GM18867 (cell line): Measurements from ENCODE around the gene HBB.

Experiments used
- ATAC-seq: cut with Tn5 transposase; IDR thresholded peaks from one replicate; pipeline ENCODE4 v1.9.1; 2021; ENCODE audit warnings: mild to moderate bottlenecking, moderate library complexity; ENCODE audit not compliant: unreplicated experiment

HBB gene

DNA sequence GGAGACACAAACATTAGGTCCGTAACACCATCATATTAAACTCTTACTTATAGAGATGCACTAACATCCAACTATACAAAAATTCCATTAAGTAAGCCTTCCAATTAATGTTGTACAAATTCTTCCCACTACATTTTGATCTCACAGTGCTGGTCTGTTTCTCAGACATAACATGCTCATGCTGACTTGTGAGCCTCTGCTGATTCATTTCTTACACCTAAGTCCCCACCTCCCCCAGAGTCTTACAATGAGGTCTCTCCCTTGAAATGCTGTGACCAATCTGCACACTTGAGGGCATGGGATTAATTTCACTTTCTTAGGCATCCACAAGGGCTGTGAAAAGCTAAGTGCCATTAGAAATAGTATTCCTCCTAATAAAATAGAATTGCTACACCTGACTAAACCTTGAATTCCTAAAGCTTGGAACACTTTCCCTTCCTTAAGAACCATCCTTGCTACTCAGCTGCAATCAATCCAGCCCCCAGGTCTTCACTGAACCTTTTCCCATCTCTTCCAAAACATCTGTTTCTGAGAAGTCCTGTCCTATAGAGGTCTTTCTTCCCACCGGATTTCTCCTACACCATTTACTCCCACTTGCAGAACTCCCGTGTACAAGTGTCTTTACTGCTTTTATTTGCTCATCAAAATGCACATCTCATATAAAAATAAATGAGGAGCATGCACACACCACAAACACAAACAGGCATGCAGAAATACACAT is 20.8 kb upstream of the HBB start:
- ATAC-seq, result no peak

DNA sequence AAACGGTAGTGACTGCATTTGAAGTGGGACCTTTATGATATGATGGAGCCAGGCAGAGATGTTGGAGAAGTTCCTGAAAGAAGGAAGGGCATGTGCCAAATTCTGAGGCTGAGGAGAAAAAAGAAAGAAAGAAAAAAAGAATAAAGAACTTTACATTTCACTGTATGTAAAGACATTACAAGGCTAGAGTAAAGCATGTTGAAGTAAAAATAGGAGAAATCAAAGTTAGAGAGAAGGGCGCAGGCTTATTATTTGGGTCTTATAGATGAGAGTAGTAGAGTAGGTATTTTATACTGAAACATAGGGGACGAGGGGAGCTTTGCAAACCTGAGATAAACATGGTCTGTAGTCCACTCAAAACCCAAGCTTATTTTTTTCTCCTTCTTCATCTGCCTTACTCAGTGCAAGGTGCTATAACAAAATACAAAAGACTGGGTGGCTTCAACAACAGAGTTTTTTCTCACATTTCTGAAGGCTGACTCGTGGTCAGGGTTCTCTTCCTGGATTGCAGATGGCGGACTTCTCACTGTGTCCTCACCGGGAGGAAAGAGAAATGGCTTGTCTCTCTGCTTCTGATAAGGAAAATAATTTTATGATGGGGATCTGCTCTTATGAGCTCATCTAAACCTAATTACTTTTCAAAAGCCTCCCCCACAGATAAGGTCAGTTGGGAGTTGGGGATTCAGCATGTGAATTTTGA is 20.1 kb upstream of the HBB start:
- no peak for ATAC-seq

DNA sequence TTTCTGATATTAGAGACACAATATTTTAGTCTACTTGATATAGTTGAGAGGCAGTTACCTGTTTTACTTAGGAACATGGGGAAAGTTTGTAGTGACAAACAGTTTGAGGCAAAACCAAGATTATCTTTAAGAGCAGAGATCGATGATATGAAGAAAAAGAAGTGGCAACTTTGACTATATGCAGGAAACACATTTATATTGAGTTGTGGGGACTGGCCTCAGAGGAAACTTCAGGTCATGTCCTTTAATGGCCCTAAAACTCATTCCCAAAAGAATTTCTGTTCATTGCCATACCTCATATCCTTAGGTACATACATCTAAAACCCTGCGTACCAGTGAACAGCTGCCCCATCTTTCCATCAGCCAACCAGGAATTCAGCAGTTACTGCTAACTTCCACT is 18.3 kb upstream of the HBB start:
- ATAC-seq, result no peak

DNA sequence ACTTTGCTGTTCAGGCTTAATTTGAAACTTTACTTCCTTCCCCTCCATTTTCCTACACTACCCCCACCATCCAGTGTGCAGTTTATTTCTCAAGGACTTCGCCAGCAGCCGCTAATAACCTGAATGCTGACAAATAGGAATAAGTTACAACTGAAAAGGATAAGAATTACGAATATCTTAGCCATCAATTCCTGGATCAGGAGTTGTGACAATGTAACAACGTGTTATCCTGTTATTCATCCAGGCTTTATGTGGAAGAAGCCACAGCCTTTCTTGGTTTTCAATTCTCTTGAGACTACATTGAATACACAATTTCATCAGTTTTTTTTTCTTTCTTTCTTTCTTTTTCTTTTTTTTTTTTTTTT is 16.9 kb upstream of the HBB start:
- ATAC-seq, result no peak

DNA sequence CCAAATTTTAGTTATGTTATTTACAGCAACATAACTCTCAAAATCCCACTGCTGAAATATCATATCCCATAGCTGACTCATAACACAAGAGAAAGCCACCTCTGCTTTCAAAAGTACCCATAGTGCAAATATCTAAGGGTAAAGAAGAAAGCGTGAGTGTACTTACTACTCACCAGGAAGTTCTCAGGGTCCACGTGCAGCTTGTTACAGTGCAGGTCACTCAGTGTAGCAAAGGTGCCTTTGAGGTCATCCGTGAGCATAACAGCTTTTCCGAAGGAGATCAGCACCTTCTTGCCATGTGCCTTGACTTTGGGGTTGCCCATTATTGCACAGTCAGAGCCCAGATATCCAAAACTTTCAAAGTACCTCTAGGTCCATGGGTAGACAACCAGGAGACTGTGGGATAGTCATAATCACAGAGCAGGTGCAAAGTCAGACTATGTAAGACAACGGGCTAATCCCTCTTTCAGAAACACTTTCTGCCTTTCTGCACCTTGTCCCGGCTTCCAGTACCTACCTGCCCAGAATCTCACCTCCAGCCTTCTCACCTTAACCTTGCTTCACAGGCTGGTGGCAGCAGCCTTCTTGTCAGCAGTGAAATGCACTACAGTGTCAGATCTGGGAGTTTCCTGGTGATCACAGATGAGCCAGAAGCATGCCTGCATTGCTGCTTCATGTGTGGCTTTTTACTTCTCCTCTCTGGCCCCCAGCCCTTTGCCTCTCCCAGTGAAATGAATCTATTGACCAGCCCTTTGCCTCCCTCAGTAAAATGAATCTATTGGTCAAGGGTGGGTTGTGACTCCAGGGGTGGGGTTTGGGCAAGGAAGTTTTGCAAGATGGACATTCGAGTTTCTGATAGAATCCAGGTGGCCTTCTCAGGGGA is 16.3 kb upstream of the HBB start:
- peak; percentile 78 for ATAC-seq

DNA sequence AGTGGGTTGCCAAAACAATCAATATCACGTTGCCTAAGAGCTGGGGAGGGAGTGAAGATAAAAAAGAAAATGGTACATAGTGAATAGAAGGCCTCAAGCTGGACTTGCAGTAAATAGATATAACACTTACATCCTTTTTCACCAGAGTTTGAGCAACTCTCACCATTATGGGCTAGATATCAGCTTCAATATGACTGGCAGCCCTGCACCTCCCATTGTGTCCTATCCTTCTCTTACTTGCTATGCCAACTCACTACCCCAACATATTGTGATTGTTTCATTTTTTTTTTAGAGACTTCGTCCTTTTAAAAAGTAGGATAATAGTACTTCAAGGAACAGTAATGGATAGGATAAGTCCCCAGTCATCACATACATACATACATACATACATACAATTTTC is 15.3 kb upstream of the HBB start:
- ATAC-seq, result no peak

DNA sequence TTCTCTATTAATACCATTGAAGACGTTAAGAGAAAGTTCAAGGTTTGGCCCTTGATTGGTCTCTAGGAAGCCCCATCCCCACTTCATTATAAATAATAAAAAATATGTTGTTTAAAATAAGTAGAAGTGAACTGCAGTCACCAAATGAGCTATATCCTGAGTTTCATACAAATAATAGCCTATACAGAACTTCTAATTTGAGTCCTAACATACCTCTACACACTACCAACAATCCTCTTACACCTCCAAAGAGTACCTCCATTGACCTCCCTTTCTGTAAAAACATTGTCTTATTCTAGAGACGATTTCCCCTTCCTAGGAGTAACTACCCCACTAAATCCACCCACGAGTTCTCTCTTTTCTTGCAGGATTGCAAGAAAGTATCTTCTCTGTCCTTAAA is 14.6 kb upstream of the HBB start:
- ATAC-seq, result no peak

DNA sequence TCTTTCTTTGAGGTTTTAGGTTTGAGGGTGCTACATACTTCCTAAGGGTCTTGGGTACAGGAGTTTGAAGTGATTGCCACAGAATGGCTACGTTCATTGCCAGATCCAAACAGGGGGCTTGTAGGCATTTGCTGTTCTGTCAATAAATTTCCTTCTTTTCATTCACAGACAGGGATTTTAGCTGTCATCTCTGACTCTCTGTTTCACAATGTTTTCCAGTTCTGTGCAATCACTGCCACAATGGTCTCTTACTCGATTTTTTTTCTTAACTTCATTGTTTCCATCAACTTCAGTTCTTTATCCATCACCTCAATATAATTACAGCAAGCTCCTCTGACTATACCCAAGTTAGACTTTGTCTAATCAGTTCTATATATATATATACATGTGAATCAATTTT is 13.6 kb upstream of the HBB start:
- no peak for ATAC-seq

DNA sequence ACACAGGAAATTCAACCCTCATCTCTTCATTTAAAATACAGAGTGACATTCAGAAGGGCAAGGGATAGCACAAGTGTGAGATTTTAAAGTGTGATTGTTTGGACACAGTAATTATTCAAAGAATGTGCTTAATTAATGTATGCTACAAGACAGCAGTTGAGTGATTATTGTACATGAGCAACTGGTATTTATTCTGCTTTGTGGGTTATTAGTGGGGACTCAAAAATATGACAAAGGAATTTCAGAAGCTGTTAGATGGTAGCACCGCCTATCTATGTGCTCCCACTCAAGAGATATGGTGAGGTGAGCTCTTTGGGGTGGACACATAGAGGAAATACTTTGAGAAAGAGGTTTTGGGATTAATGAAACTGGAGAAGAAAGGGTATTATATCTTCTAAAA is 13.2 kb upstream of the HBB start:
- ATAC-seq, result no peak

DNA sequence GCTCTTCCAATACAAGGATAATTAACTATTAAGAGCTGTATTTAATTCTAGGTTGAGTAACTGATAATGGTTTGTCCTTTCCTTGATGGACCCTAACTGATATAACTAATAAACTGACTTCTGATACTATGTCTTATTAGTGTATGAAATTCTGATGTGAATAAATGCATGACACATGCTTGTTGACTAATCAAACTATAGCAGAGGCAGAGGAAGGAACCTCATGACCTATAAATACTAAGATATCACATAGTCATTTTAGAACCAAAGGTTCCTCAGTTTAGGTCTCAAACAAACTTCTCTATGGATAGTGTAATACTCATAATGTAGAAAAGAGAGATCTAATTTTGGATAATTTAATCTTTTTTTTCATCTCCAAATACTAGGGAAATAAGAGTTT is 12.2 kb upstream of the HBB start:
- no peak for ATAC-seq

DNA sequence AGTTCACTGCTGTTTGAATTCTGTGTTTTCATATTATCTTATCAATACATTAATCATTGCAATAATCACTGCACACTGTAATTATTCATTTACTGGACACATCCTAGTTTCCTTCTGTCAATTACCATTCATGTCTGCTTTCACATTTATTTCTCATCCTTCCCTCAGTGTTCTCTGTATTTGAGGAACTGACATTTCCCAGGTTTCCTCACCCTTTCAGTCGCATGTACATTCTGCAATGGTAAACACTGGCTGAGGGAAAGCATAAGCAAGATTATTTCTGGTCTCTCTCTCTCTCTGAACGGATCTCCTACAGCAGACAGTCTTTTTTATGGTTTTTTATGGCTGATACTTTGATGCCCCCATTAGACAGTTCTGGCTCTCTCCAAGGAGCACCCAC is 11.6 kb upstream of the HBB start:
- ATAC-seq, result no peak

DNA sequence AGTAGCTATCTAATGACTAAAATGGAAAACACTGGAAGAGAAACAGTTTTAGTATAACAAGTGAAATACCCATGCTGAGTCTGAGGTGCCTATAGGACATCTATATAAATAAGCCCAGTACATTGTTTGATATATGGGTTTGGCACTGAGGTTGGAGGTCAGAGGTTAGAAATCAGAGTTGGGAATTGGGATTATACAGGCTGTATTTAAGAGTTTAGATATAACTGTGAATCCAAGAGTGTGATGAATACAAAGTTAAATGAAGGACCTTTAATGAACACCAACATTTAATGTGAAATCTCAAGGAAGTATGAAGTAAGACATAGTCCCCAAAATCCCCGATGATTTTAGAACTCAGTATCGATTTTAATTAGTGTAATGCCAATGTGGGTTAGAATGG is 10.5 kb upstream of the HBB start:
- no peak for ATAC-seq

DNA sequence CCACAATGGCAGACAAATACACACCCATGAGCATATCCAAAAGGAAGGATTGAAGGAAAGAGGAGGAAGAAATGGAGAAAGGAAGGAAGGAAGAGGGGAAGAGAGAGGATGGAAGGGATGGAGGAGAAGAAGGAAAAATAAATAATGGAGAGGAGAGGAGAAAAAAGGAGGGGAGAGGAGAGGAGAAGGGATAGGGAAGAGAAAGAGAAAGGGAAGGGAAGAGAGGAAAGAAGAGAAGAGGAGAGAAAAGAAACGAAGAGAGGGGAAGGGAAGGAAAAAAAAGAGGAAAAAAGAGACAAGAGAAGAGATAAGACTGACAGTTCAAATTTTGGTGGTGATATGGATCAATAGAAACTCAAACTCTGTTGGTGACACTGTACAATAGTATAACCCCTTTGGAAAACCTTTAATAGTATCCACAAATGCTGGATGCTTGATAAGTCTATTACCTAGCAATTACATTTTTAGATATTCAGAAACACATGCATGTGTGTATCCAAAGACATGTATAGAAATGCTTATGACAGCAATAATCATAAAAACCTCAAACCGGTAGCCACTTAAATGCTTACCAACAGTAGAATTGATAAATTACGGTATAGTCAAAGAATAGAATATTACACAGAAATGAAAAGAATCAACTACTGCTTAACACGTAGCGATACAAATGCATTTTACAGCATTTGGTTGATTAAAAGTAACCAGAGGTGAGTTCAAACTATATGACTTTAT is 8.7 kb upstream of the HBB start:
- ATAC-seq, result no peak

DNA sequence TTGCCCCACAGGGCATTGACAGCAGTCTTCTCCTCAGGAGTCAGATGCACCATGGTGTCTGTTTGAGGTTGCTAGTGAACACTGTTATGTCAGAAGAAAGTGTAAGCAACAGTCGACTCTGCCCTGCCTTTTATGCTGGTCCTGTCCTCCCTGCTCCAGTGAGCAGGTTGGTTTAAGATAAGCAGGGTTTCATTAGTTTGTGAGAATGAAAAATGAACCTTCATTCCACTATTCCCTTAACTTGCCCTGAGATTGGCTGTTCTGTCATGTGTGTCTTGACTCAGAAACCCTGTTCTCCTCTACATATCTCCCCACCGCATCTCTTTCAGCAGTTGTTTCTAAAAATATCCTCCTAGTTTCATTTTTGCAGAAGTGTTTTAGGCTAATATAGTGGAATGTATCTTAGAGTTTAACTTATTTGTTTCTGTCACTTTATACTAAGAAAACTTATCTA is 7.5 kb upstream of the HBB start, which contains the start of gene HBD:
HBD (minus strand) TSS at position 103 of the 454 bp plus-strand sequence; CDS start at position 53, 50 bp downstream.
- ATAC-seq, result peak; percentile 61

DNA sequence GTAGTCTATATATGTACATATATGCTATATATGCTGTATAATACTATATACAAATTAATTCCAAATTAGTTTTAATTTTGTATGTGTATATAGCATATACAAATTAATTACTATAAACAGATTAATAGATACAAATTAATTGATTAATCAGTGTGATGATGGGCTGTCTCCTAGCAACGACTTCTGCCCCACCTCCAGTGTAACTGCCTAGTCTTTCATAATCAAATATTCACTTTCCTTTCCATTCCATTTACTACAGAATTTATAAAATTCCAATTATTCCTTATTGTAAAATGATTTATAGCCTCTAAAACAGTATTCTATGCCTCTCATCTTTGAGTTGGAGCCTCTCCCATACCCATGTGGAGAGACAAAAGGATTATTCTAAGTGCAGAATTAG is 6.4 kb upstream of the HBB start:
- ATAC-seq, result no peak

DNA sequence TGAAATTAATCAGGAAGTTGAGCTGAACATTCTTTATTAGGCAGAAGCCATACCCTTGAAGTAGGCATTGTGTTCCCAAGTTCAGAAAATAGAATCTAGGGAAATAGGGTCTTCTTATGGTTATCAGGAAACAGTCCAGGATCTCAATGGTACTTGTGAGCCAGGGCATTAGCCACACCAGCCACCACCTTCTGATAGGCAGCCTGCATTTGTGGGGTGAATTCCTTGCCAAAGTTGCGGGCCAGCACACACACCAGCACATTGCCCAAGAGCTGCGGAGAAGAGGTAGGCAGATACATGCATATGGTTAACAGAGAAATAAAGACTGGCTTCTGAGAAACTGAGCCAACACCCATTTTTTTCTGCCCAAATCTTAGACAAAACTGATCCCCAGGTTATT is 6.0 kb upstream of the HBB start:
- ATAC-seq, result no peak

DNA sequence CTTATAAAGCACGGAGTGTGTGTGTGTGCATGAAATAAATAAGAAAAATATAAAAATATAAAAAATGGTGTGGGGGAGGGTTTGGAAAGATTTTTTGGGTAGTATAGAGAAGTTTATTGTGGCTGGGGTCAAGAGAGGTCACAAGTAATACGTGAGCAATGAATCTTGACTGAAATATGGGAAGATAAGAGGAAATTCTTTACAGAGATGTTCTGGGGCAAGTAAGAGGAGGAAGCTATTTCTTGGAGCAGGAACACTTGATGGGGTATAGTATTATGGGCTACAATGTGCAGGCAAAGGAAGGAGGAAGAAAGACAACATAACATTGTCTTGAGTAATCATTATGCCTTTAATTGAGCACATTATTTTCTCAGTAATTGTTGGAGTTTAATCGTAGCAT is 5.3 kb upstream of the HBB start:
- ATAC-seq, result no peak

DNA sequence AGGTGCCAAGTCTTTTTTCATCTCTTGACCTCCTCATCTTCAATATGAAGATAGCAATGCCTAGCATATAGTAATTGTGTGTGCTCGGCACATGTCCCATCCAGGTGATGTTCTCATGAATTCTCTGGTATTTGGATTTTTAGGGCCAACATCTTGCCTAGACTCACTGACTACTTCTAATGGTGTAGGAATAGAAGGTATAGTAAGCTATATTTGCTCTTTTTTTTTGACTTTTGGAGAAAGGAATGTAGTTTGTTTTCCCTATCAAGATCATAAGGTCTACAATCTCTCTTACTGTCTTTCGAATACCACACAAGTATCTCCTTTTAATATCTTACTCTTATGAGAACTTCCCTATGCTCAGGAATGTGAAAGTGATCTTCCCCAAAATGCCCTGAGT is 4.2 kb upstream of the HBB start:
- ATAC-seq, result no peak

DNA sequence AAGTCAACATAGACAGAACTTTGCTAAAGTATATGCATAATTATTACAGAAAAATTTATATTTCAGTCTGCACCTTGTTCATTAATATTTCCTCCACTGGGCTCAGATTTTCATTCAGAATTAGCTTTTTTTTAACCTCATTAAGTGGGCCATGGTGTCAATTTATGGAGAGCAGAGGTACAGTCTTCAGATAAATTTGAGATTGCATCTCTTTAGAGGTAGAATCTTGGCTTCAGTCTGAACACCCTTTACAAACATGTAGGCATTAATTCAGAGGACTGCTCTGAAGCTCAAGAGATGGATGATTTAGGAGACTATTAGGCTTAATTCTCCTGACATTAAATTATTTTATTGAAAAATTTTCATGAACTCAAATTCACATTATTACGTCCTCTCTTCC is 3.4 kb upstream of the HBB start:
- ATAC-seq, result no peak

DNA sequence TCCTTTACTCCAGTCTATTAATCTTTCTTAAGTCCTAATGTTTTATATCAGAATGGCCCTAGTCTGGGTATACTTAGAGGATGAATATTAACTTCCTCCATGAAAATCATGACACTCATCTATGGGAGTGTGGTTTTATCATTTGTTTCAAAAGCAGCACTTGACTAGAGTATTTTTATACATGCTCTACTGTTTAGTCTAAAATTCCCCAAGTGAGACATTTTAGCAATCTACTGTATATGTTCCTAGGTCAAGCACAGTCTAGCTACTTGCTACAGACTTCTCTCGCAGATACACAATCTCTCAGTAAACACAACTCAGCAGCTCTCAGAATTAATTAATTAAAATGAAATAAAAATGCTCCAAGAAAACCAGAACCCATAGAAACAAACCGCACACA is 2.9 kb upstream of the HBB start:
- ATAC-seq, result no peak

DNA sequence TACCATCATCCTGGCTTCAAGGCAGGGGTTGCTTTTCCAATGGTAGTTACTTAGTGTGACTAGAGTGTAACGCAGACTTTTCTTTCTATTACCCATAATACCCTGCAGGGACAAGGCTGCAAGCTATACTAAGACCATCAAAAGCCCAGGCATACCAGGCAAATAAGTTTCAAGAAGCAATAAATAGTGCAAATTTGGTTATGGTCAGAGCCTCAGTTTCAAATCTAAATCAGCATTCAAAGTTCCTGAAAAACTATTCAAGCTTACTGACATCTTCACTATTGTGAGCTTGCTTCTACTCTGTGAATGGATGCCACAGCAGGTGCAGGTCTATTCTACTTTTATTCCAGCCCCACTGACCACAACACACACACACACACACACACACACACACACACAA is 2.5 kb upstream of the HBB start:
- ATAC-seq, result peak; percentile 49
